Measurements from ENCODE around the gene ZNF248. TPM values are rescaled to one million over a fixed set of nuclear protein-coding genes. Genes with fewer than 3 reads are reported as not detected.

ZNF248 gene
- total RNA-seq (11.6 TPM), polyA plus RNA-seq (ENCODE audit: insufficient read depth, low read depth, low replicate concordance) (6.9 TPM)
- long read RNA-seq, donor 1, full-length matches to known transcripts = 3 of 3 reads
- long read RNA-seq, donor 1, partial matches to known transcripts = 0 of 3 reads
- long read RNA-seq, donor 1, other reads (novel, unspliced or antisense) = 0 of 3 reads
- long read RNA-seq, donor 2, full-length matches to known transcripts = 2 of 2 reads
- long read RNA-seq, donor 2, partial matches to known transcripts = 0 of 2 reads
- long read RNA-seq, donor 2, other reads (novel, unspliced or antisense) = 0 of 2 reads
- long read RNA-seq, donor 3, full-length matches to known transcripts = 4 of 4 reads
- long read RNA-seq, donor 3, partial matches to known transcripts = 0 of 4 reads
- long read RNA-seq, donor 3, other reads (novel, unspliced or antisense) = 0 of 4 reads
- long read RNA-seq, donor 4, full-length matches to known transcripts = 4 of 4 reads
- long read RNA-seq, donor 4, partial matches to known transcripts = 0 of 4 reads
- long read RNA-seq, donor 4, other reads (novel, unspliced or antisense) = 0 of 4 reads
- long read RNA-seq, donor 5 = 0 reads
- long read RNA-seq, donor 6, full-length matches to known transcripts = 3 of 3 reads
- long read RNA-seq, donor 6, partial matches to known transcripts = 0 of 3 reads
- long read RNA-seq, donor 6, other reads (novel, unspliced or antisense) = 0 of 3 reads
- long read RNA-seq, donor 7, full-length matches to known transcripts = 3 of 15 reads
- long read RNA-seq, donor 7, partial matches to known transcripts = 6 of 15 reads
- long read RNA-seq, donor 7, other reads (novel, unspliced or antisense) = 6 of 15 reads
- long read RNA-seq, donor 8, full-length matches to known transcripts = 2 of 2 reads
- long read RNA-seq, donor 8, partial matches to known transcripts = 0 of 2 reads
- long read RNA-seq, donor 8, other reads (novel, unspliced or antisense) = 0 of 2 reads
- long read RNA-seq, donor 9, full-length matches to known transcripts = 2 of 2 reads
- long read RNA-seq, donor 9, partial matches to known transcripts = 0 of 2 reads
- long read RNA-seq, donor 9, other reads (novel, unspliced or antisense) = 0 of 2 reads
- long read RNA-seq, donor 10, full-length matches to known transcripts = 3 of 3 reads
- long read RNA-seq, donor 10, partial matches to known transcripts = 0 of 3 reads
- long read RNA-seq, donor 10, other reads (novel, unspliced or antisense) = 0 of 3 reads

GRCh38 chr10:37857287-37858211 lies at the start of gene ZNF248:
Gene ZNF248 (minus strand): TSS chr10:37857610. CDS start chr10:37856310, 1,300 bp downstream.
- intact Hi-C loops (cut with DNase I) = no loop called here
- H3K27me3 ChIP-seq (ENCODE audit: control insufficient read depth, insufficient read depth, low read length) = no peaks in the 10 kb centered on the region
- peak; percentile 97 to 99 (median 99) for DNase-seq
- H3K36me3 ChIP-seq (ENCODE audit: control insufficient read depth in 2 of 3, insufficient read depth in 3 of 3, low read length in 3 of 3) = no peaks in the 10 kb centered on the region
- peaks cover 2 to 9% (median 8%) of the 10 kb centered on the region in 3 donors for H3K4me1 ChIP-seq (ENCODE audit: control insufficient read depth in 2 of 3, insufficient read depth in 2 of 3, low read depth in 1 of 3, low read length in 3 of 3)
- H3K9me3 ChIP-seq (ENCODE audit: control insufficient read depth in 2 of 3, insufficient read depth in 1 of 3, low read length in 3 of 3) = no peaks in the 10 kb centered on the region
- peak within 1 kb of the TSS; percentile 86 to 99 (median 99) for H3K9ac ChIP-seq (ENCODE audit: low read length in 3 of 3)
- H3K4me3 ChIP-seq (ENCODE audit: low read length in 3 of 3) = peak within 1 kb of the TSS; percentile 94 to 96 (median 94)
- no peak for FAIRE-seq
- TF ChIP-seq, protein P1, sequence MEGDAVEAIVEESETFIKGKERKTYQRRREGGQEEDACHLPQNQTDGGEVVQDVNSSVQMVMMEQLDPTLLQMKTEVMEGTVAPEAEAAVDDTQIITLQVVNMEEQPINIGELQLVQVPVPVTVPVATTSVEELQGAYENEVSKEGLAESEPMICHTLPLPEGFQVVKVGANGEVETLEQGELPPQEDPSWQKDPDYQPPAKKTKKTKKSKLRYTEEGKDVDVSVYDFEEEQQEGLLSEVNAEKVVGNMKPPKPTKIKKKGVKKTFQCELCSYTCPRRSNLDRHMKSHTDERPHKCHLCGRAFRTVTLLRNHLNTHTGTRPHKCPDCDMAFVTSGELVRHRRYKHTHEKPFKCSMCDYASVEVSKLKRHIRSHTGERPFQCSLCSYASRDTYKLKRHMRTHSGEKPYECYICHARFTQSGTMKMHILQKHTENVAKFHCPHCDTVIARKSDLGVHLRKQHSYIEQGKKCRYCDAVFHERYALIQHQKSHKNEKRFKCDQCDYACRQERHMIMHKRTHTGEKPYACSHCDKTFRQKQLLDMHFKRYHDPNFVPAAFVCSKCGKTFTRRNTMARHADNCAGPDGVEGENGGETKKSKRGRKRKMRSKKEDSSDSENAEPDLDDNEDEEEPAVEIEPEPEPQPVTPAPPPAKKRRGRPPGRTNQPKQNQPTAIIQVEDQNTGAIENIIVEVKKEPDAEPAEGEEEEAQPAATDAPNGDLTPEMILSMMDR (IDR thresholded peaks at IDR 0.05; ENCODE audit: borderline replicate concordance, extremely low read depth, insufficient read depth) = no peak
- peak within 1 kb of the TSS; percentile 100 for H3K27ac ChIP-seq (ENCODE audit: low read depth in 2 of 2, low read length in 2 of 2)

DNA sequence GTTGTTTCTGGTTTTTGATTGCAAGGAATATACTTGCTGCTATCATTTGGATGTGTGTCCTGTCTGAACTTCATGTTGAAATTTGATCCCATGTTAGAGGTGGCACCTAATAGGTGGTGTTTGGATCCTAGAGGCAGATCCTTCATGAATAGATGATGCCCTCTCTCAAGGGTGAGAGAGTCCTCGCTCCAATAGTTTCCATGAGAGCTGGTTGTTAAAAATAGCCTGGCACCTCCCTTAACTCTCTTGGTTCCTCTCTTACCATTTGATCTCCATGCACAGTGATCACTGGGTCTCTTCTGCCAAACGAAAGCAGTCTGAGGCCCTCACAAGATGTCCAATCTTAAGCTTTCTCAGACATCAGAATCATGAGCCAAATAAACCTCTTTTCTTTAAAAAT lies 49.0 kb upstream of the ZNF248 start:
- Histone ChIP-seq H3K27me3 (ENCODE audit: control insufficient read depth, insufficient read depth, low read length) (no peaks in the 10 kb centered on the region), H3K9ac (ENCODE audit: low read length in 3 of 3) (no peak overlapping the region), H3K36me3 (ENCODE audit: control insufficient read depth in 2 of 3, insufficient read depth in 3 of 3, low read length in 3 of 3) (no peaks in the 10 kb centered on the region), H3K27ac (ENCODE audit: low read depth in 2 of 2, low read length in 2 of 2) (no peak overlapping the region), H3K4me3 (ENCODE audit: low read length in 3 of 3) (no peak overlapping the region), H3K4me1 (ENCODE audit: control insufficient read depth in 2 of 3, insufficient read depth in 2 of 3, low read depth in 1 of 3, low read length in 3 of 3) (no peaks in the 10 kb centered on the region), H3K9me3 (ENCODE audit: control insufficient read depth in 2 of 3, insufficient read depth in 1 of 3, low read length in 3 of 3) (peaks cover 0 to 2% (median 0%) of the 10 kb centered on the region in 3 donors)
- intact Hi-C loops (cut with DNase I) = no loop called here
- TF ChIP-seq, protein P1 (IDR thresholded peaks at IDR 0.05; ENCODE audit: borderline replicate concordance, extremely low read depth, insufficient read depth) = no peak
- FAIRE-seq (no peak), DNase-seq (no peak)

DNA sequence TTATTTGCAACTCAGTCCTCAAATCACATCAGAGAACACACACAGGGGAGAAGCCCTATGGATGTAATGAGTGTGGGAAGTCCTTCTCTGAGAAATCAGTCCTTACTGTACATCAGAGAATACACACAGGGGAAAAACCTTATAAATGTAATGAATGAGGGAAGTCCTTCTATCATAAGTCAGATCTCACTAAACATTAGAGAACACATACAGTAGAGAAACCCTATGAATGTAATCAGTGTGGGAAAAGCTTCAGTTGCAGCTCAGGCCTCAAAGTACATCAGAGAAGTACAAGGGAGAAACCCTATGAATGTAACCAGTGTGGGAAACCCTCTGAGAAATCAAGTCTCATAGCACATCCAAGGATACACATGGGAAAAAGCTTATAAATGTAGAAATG lies 39.0 kb upstream of the ZNF248 start:
- no peak for FAIRE-seq
- Histone ChIP-seq H3K9ac (ENCODE audit: low read length in 3 of 3) (no peak overlapping the region), H3K27ac (ENCODE audit: low read depth in 2 of 2, low read length in 2 of 2) (no peak overlapping the region), H3K4me1 (ENCODE audit: control insufficient read depth in 2 of 3, insufficient read depth in 2 of 3, low read depth in 1 of 3, low read length in 3 of 3) (no peaks in the 10 kb centered on the region), H3K36me3 (ENCODE audit: control insufficient read depth in 2 of 3, insufficient read depth in 3 of 3, low read length in 3 of 3) (no peaks in the 10 kb centered on the region), H3K9me3 (ENCODE audit: control insufficient read depth in 2 of 3, insufficient read depth in 1 of 3, low read length in 3 of 3) (peaks cover 0 to 14% (median 13%) of the 10 kb centered on the region in 3 donors), H3K4me3 (ENCODE audit: low read length in 3 of 3) (no peak overlapping the region), H3K27me3 (ENCODE audit: control insufficient read depth, insufficient read depth, low read length) (no peaks in the 10 kb centered on the region)
- TF ChIP-seq, protein P1 (IDR thresholded peaks at IDR 0.05; ENCODE audit: borderline replicate concordance, extremely low read depth, insufficient read depth) = no peak
- intact Hi-C loops (cut with DNase I) = no loop called here
- DNase-seq = no peak

Data from kidney (tissue), 22 donors.